ENCODE results near the gene MRM2.

Gene MRM2

GRCh38 chr7:2201686-2202360 is 40.2 kb downstream of the MRM2 start:
- no peak for DNase-seq

- no peak for DNase-seq
Observed at GRCh38 chr7:2201128-2201527, 40.9 kb downstream of the MRM2 start.

GRCh38 chr7:2200584-2200980 is 41.4 kb downstream of the MRM2 start:
- DNase-seq: no peak

GRCh38 chr7:2199956-2200583 is 41.9 kb downstream of the MRM2 start:
- no peak for DNase-seq

GRCh38 chr7:2199528-2199927 is 42.5 kb downstream of the MRM2 start:
- DNase-seq: no peak

- no peak for DNase-seq
Observed at GRCh38 chr7:2198760-2199159, 43.2 kb downstream of the MRM2 start.

- DNase-seq: no peak
Observed at GRCh38 chr7:2198206-2198605, 43.8 kb downstream of the MRM2 start.

GRCh38 chr7:2197436-2198155 is 44.4 kb downstream of the MRM2 start:
- no peak for DNase-seq

GRCh38 chr7:2196381-2197378 is 45.3 kb downstream of the MRM2 start:
- DNase-seq: no peak

GRCh38 chr7:2195400-2196246 is 46.4 kb downstream of the MRM2 start:
- no peak for DNase-seq

- DNase-seq: no peak
Observed at GRCh38 chr7:2193575-2194305, 48.3 kb downstream of the MRM2 start.

- DNase-seq: no peak
Observed at GRCh38 chr7:2192831-2193534, 49.0 kb downstream of the MRM2 start.

- DNase-seq: no peak
Observed at GRCh38 chr7:2191016-2191415, 51.0 kb downstream of the MRM2 start.

- DNase-seq: no peak
Observed at GRCh38 chr7:2190531-2190930, 51.5 kb downstream of the MRM2 start.

GRCh38 chr7:2186166-2186565 is 55.8 kb downstream of the MRM2 start:
- no peak for DNase-seq

- DNase-seq: no peak
Observed at GRCh38 chr7:2185715-2186114, 56.3 kb downstream of the MRM2 start.

All from retina (tissue), 1 donor.